Activated CD4-positive, alpha-beta T cell treated with anti-CD3 and anti-CD28 coated beads for 4 hours (primary cell): ENCODE measurements around the gene HOXD10.

Experiments used
- DNase-seq, 2 donors: peaks; one replicate each; pipeline ENCODE4 v3.0.0-alpha.2; 2020

Gene HOXD10

DNA sequence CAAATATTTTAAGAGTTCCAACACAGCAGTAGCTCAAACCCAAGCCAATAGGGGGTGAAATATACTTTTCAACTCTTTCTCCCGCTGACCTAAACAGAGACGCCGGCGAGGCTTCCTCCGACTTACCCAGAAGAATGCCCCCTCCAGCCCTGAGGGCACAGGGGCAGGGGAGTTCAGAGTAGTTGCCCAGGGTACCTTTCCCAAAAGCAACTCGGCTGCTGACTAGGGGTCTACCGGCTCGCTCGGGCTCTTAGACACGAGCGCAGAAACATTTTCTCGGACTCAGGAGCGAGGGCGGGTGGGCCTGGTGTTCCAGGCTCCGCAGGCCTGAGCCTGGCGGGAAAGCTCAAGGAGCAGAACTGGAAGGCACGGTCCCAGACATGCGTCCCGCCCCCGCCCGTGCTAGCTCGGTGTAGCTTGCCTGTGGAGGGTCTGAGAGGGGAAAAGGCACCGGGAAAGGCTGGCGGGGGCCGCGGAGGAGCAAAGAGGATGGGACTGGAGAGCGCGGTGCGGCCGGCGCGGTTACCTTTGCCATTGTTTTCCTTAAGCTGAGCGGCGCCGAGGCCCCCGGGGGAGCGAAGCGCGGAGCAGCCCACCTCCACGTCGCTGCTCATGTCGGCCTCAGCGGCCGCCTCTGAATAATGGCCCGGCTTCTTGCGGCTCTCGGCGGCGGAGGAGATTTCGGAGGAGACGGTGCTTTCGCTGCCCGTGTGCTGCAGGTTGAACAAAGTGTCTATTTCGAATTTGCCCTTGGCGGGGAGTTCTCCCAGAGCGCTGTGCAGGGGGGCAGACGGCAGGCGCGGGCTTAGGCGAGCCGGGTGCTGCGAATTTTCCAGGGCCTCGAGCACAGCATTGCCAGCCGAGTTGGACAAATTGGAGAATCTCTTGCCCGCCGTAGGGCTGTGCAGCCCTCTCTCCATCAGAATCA lies 33.5 kb upstream of the HOXD10 start:
- no peak for DNase-seq

DNA sequence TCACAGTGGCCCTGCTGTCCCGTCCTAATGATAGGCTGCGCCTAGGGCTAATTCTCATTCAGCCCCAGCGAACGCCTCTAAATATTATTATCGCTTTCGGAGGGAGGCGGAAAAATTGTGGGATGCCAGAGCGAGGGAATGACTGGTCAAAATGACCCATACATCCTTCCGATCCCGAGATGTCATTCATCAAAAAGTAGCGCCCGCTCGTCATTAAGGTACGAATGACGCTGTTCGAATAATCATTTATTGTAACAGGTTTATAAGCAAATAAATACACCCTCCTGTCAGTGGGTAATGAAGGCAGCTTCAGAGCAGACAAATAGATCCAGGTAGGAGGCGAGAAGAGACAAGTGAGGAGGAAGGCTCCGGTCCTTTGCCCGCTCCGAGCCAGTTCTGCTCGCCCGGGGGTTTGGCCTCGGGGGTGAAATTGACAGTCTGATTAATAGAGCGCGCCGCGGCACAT lies 32.7 kb upstream of the HOXD10 start, which contains the start of gene EVX2:
TSS of gene EVX2 (minus strand) at position 167 of the 466 bp plus-strand sequence. CDS start 186 bp downstream, outside the sequence.
- no peak for DNase-seq

DNA sequence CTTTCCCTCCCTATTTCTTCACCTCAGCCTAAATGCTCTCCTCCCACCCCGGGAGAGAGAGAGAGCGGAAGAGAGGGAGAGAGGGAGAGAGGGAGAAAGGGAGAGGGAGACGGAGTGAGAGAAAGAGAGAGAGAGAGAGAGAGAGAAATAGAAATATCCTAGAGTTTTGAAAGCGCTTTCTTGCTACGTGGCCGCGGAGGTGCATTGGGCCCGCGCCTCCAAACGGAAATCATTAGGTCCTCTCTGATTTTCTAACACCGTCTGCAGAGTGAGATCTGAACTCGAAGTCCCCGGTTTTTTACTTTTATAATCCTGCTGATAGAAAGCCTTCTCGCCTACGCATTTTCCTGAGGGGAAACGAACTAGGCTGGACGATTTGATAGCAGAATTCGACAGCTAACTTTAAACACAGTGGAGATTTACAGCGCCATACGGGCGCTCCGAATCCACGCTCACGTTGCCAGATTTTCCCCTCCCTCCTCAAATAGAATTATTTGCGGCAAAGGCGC lies 31.9 kb upstream of the HOXD10 start:
- no peak for DNase-seq

DNA sequence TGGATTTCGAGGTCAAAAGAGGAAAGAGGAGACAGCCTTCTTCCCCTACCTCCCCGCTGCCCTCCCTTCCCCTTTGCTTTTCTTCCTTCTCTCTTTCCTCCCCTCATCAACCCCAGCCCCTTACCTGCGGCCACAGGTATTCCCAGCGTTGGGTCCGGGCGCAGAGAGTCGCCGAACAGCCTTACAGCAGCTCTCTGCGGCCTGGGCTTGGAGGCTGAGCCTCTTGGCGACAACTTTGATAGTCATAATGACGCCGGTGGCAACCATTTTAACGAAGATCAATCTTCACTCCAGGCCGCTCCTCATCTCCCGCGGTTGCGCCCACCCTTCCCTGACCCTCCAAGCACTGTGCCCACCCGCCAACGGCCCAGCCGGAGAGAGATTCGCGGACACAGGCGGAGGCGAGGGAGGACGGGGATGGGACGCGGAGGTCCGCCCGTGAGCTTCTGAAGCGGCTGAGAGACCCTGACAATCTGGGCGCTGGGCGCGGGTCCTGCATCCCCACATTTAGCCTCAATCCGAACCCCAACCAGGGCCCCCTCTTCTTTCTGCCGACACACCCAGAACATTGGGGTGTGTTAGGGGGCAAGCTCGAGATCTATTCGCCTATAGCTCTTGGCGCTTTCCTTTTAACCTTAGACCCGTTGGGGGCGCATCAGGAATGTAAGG lies 31.3 kb upstream of the HOXD10 start:
- no peak for DNase-seq

DNA sequence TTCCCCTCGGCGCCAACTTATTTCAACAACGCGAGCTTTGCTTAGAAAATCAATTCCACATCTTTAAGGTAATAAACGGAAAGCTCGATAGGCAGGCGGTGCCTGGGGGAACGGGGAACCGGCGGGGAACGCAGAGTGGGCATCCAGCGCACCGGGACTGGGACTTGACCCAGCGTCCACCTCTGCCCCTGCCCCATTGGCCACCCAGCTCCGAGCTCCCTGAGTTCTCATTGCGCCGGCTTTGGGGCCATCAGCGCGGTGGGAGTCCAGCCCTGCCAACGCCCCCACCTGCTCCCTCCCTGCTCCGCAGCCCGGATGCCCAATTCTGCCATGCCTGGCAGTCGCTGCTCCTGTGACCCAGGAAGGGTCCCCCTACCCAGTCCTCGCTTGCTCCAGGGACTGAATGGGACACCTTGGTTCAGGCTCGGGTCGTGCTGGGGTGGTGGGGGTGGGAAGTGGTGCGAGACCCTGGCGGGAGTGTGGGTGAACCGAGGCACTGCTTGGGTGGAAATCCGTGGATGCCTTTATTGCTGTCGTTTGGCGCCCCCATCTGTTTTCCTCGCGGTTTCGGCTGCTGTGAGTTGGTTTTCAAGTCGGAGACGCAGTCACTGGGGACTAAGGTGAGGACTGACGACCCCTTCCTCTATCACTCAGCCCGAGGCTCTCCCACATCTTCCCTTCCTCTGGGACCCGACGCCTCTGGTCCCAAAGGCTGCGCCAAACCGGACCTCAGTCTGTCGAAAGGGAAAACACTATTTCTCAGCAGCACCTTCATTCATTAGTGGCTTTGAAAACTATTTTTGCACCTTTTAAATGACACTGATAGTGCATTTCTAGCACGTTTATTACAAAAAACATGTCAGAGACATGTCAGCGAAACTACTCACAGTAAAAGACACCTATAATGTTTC lies 30.5 kb upstream of the HOXD10 start:
- no peak for DNase-seq

DNA sequence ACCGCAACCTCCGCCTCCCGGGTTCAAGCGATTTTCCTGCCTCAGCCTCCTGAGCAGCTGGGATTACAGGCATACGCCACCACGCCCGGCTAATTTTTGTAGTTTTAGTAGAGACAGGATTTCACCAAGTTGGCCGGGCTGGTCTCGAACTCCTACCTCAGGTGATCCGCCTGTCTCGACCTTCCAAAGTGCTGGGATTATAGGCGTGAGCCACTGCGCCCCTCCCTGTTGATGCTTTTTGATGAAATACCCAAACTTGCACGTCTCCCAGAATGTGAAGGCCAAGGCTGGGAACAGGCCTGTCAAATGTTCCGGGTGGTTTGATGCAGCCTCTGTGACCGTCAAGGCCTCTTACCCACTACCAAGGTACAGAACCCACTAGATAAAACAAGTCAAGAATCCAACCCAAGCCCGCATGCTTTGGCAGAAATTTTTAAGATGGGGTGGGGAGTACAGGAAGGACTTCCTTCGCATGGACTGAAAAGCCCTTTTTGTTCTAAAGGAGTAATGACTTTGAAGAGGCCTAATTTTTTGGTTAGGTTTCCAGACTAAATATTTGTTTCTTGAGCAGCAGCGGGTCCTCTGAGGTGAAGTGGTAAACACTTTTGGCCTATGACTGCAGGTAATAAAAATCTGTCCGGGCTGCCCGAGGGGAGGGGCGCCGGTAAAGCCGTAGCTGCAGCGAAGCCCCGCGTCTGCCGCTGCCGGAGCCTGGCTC lies 29.1 kb upstream of the HOXD10 start:
- no peak for DNase-seq

DNA sequence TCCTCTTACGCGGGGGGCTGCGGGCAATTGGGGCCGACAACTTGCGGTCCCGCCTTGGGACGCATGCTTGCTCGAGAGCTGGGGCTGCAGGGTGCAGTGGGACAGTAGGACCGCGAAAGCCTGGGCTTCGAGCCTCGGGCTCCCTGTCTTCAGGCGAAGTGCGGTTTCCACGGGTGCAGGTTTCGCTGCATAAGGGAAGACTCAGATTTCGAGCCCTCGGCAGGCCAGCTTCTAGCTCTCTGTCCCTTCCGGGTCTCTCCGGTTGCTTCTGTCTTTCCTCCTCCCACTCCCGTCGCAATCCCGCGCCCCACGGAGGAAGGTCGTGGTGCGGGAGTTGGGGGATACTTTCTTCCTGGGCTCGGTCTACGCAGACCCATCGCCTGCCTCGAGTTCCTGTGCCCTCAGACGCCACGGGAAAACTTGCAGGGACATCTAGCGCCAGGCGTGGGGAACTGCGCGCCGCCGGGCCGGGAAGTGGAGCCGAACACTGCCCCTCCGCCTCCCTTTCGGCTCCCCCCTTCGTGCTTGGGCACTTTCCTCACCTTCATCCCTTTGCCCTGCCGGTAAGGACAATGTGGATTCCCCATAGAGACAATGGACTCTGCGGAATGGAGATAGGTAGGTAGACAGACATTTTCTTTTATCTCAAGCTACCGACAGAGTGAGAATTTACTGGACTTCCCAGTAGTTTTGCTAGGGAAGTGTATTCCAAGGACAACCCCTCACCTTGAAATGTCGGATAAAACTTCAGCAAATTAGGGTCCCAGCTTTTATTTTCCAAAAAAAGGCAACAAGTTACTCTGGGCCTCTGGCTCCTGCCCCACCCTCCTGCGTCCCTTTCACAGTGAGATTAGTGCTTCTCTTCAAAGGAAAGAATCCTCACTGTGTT lies 28.3 kb upstream of the HOXD10 start:
- no peak for DNase-seq

DNA sequence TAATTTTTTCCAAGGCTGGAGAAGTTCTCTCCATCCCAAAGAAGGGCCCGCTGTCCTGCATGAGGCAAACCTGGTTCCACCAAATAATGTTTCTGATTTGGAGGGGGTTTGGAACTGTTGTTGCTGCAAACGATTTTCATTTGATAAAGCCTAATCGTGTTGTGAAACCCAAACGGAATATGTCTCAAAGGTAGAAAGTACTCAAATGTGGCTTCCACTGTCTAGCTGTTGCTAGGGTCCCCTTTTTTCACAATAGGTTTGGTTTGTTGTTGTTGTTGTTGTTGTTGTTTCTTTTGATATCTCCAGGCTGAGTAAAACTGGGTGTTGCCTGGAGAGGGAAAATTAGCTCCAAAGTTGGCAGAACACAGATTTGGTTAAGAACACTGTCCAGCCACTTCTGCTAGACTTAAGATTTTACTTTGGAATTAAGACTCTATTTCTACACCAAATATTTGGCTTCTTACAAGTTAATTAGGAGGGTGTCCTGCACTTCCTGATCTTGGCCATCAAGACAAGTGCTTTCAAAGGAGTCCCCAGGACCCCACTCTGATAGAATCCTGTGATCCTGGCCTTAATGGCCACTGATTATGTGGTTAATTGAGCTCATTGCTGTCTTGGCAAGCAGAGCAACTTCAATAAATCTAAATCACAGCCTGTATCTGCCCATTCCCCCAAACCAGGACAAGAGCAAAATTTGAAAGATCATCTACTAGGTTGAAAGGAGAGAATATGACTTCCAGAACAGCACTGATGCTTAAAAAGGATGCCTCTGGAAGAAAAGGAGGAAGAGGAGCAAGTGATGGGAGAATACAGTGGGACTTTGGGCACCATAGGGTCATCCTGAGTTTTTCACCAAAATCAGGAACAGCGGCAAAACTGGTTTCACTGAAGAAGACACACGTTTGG lies 27.4 kb upstream of the HOXD10 start:
- no peak for DNase-seq

DNA sequence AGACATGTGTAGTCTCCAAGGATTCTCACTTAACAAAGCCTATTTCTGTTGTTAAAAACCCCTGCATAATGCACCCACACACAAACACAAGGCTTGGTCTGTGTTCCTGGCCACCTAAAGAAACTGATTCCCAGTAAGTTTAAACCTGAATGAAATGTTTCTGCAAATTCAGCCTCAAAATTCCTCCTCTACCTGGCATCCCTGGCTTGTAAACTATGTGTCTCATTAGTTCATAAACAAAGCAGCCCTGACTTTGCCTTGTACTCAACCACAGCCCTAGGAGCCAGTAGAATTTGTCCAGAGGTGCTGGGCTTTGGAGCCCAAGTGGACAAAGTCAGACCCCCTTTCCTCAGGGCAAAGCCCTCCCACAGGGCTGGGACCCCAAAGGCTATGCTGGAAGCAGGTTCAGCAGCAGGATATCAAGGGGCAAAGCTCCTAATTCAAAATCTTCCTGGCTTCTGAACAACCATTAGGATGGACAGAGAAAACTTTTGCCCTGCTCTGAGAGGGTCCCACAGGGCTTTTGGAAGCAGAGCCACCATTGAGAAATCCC lies 26.7 kb upstream of the HOXD10 start:
- no peak for DNase-seq

DNA sequence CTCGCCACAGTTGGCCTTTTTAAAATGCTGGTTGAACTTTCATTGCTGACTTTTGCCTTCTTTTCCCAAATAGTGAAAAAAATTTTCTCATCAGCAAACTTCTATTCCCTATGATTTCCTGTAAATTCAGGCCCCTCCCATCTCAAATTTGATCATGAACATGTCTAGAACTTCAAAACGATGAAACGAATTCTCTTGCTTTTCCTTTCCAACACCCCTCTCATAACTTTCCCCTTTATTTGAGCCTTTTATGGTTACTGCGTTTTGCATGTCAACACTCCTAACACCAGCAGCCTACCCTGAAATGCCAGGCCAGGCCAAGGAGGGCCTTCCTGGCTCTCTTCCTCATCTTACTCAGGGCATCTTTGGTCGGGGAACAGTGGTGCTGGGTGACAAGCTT lies 25.7 kb upstream of the HOXD10 start:
- no peak for DNase-seq

DNA sequence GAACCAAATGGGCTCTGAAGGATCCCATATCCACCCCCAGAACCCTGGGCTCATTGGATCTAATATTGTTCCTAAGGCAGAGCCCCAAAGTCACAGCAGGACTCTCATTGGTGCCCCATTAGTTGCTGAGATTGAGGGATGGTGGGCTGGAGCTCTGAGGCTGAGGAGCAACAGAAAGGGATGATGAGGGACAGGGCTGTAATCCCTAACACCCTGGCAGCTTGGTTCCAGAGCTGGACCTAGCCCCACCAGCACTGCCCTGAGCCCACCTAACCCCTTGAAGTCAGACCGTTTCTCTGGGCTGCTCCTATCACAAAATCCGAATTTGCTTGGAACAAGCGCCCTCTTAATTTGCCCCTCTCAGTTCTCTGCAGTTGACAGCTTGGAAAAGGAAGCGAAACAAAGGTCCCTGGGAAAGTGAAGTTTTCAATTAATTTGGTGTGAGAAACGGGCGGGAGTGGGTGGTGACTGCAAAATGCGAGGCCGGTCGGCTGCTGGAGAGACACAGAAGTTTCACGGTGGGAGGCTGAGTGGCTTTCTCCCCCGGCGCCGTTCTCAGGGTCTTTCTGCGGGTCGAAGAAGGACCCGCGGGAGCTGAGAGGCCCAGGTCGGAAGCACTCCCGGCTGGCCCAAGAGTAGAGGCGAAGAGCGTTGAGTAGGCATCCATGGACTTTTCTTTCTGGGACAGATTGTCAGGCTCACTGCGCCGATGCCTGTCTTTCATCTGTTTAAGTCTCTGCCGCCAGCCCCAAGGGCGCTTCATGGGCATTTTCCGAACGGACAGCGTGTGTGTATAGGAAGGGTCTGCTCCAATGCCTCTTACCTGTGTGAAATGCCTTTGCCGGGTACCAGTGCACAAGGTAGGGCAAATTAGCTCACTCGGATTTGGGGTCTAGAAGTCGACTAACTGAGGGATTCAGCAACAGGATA lies 25.0 kb upstream of the HOXD10 start:
- no peak for DNase-seq

DNA sequence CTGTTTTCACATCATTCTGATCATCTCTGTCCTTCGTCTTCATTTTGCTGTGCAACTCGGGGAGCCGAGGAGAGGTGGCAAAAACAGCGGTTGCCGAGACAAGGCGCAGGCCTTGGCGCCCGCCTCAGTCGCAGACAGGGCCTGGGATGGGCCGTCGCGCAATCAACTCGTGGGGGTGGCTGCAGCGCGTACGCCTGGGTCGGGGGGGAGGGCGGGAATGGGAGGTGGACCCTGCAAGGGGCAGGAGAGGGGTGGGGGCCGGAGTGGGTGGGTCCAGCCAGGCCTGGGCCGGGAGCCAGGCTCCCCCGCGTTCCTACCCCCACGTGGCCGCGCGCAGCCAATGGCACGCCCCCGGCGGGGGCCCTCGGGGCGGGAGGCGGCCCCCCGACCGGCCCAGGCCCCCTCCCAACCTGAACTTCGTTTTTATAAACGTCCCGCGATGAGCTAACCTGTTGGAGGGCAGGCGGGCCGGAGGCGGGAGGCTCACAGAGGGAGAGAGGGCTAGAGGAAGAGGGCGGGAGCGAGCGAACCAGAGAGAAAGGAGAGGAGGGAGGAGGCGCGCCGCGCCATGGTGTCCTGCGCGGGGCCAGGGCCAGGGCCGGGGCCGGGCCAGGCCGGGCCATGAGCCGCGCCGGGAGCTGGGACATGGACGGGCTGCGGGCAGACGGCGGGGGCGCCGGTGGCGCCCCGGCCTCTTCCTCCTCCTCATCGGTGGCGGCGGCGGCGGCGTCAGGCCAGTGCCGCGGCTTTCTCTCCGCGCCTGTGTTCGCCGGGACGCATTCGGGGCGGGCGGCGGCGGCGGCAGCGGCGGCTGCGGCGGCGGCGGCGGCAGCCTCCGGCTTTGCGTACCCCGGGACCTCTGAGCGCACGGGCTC lies 24.1 kb upstream of the HOXD10 start, which contains the start of gene HOXD13:
TSS of gene HOXD13 (plus strand) at position 452 of the 875 bp plus-strand sequence. CDS start at position 622, 170 bp downstream.
- DNase-seq = no peak

DNA sequence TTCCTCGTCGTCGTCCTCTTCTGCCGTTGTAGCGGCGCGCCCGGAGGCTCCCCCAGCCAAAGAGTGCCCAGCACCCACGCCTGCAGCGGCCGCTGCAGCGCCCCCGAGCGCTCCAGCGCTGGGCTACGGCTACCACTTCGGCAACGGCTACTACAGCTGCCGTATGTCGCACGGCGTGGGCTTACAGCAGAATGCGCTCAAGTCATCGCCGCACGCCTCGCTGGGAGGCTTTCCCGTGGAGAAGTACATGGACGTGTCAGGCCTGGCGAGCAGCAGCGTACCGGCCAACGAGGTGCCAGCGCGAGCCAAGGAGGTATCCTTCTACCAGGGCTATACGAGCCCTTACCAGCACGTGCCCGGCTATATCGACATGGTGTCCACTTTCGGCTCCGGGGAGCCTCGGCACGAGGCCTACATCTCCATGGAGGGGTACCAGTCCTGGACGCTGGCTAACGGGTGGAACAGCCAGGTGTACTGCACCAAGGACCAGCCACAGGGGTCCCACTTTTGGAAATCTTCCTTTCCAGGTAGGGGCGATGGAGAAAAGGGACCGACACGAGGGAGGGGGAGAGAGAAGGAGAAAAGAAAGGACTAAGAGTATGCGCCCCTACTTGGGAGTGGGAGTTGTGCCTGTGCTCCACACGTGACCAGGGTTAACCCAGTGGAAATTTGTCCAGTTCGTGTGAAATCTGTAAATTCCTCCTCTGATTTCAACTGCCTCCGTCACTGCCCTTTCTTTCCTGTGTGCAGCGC lies 23.3 kb upstream of the HOXD10 start:
- no peak for DNase-seq

DNA sequence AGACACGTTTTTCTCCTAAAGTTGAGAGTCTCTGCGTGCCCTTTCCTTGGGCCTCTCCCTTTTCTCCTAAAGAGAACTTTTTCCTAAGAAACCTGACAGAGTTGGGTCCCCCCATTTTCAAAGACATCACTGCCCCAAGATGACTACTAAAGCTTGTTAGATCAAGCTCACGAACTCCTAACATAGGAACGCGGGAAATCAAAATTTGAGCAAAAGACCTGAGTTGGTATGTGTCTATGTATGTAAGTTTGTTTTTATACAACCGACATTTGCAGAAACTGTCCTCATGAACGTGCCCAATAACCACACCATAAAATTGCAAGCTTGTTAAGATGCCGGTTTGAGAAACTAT lies 22.7 kb upstream of the HOXD10 start:
- no peak for DNase-seq

DNA sequence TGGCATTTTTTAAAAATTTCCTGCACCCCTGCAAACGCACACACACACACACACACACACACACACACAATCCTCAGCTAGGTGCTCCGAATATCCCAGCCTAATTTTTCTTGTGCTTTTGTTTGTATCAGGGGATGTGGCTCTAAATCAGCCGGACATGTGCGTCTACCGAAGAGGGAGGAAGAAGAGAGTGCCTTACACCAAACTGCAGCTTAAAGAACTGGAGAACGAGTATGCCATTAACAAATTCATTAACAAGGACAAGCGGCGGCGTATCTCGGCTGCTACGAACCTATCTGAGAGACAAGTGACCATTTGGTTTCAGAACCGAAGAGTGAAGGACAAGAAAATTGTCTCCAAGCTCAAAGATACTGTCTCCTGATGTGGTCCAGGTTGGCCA lies 22.2 kb upstream of the HOXD10 start:
- no peak for DNase-seq

DNA sequence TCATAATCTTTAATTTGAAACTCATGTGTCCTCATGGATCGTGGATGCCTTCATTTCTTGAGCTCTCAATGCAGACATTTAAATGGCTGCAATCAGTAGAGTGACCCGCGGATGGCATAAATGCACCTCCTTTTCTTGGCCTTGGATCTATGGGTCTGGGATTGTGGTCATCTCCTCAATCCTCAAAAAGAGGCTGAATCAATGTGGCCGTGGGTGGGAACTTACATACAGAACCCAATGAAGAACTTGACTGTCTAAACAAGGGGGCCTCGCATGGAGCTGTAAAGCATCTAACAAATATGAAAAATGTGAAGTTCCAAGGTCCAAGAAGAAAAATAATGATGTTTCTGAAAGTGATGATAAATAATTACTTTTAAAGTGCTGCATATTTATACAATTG lies 21.2 kb upstream of the HOXD10 start:
- no peak for DNase-seq
